HG03439 (cell line): Measurements from ENCODE around the gene OLFML1.
"Not testable (repeated sequence)": the region's sequence is repeated elsewhere in the genome, so short reads cannot be mapped to it uniquely, and the experiment has no call there.

ENCODE experiments used
- ATAC-seq: cut with Tn5 transposase; IDR thresholded peaks from one replicate; pipeline ENCODE4 v1.9.1; 2021; ENCODE audit warnings: mild to moderate bottlenecking, moderate library complexity; ENCODE audit not compliant: unreplicated experiment

The OLFML1 gene

GRCh38 chr11:7511401-7511800, 26.1 kb downstream of the OLFML1 start:
- no peak for ATAC-seq

- peak; percentile 68 for ATAC-seq
Observed at GRCh38 chr11:7512525-7513233, 27.4 kb downstream of the OLFML1 start.

GRCh38 chr11:7513234-7514098, 28.2 kb downstream of the OLFML1 start, which contains the start of gene PPFIBP2:
Gene PPFIBP2 (plus strand): TSS chr11:7513999. CDS start chr11:7549476, 35,477 bp downstream.
- peak; percentile 68 for ATAC-seq

- peak; percentile 10 for ATAC-seq
Observed at GRCh38 chr11:7514099-7514591, 28.8 kb downstream of the OLFML1 start.

- no peak for ATAC-seq
Observed at GRCh38 chr11:7515447-7515886, 30.2 kb downstream of the OLFML1 start.

GRCh38 chr11:7516475-7516874, 31.2 kb downstream of the OLFML1 start:
- no peak for ATAC-seq

- ATAC-seq: not testable (repeated sequence)
Observed at GRCh38 chr11:7517743-7518142, 32.4 kb downstream of the OLFML1 start.

DNA sequence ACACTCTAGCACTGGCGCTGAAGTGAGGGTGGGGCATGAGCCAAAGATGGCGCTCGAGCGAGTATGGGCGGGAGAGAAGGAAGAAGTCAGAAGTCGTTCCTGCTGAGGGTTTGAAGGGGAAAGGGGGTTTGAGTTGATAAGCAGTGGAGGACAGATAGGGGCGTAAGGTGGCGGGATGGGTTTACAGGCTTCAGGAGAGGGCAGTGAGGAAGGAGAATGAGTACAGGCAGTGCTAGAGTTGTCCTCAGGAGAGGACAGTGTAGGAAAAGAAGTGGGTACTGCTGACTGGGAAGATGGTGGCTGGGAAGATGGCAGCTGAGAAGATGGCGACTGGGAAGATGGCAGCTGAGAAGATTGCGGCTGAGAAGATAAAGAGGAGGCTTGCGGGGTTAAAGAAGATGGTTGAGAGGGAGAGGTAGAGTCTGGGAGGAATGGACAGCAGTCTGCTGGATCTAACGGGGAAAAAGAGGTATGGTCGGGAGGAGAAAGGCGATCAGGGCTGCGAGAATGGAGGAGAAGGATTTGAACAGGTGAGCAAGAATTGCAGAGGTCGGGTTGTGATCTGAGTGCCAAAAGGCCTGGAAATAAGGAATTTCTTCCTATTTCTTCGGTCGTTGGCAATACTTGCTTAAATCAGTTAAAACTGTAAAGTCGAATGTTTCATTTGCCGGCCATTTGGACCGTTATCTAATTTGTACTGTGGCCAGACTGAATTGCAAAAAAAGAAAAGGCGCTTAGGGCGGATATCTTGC, 33.7 kb downstream of the OLFML1 start:
- no peak for ATAC-seq

GRCh38 chr11:7520011-7520942, 35.0 kb downstream of the OLFML1 start:
- peak; percentile 57 for ATAC-seq

GRCh38 chr11:7520981-7521487, 35.7 kb downstream of the OLFML1 start:
- peak; percentile 71 for ATAC-seq

GRCh38 chr11:7522121-7522520, 36.8 kb downstream of the OLFML1 start:
- no peak for ATAC-seq

DNA sequence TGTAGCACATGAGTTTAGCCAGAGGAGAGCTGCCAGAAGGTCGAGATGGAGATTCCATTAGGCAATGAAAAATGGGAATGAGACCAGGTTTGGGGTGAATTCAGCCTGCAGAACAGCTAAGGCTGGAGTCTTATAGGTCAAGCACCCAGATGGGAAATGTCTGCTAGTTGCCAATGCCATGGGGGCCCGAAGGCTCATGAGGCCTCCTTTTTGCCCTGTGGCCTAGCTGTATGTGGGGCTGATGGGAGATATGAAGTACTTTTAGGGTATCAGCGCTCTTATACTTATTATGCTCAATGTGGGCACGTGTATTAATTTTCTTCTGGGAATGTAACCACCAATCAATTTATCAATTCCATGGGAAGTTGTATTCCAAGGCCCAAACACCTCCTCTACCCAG, 37.2 kb downstream of the OLFML1 start:
- no peak for ATAC-seq

DNA sequence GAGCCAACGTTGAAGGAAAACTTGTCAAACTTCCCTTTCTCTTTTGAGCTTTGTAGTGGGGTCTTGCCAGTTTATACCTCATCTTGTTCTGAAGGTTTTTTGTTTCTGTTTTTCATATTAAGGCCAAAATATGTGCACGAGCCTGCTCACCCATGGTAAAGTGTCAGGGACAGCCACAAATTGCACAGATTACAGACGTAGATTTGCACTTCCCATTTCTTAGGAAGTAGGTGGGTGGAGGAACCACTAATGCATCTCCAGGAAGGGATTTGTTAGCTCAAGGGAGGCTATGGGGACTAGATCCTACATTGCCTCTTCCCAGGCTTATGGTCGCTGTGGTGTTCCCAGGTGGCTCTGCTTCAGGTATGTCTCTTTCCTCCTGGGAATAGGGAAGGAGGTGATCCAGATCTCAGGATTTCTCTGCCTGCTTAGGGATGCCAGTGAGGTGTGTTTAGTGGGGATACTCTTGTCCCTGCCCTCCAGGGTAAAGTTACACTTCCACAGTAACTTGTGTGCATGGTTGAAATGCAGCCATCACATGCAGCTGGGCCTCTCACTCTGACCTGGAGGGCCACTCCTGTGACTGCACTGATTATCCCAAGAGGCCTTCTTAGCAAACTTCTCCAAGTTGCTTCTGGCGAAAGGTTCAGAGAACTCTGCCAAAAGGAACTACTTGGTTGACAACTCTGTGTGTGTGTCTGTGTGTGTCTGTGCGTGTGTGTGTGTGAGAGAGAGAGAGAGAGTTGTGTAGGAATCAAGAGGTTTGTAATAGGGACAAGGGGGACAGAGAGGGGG, 38.3 kb downstream of the OLFML1 start:
- no peak for ATAC-seq

- ATAC-seq: no peak
Observed at GRCh38 chr11:7524462-7525235, 39.3 kb downstream of the OLFML1 start.

GRCh38 chr11:7525424-7525823, 40.1 kb downstream of the OLFML1 start:
- ATAC-seq: no peak

GRCh38 chr11:7527029-7527428, 41.7 kb downstream of the OLFML1 start:
- no peak for ATAC-seq

DNA sequence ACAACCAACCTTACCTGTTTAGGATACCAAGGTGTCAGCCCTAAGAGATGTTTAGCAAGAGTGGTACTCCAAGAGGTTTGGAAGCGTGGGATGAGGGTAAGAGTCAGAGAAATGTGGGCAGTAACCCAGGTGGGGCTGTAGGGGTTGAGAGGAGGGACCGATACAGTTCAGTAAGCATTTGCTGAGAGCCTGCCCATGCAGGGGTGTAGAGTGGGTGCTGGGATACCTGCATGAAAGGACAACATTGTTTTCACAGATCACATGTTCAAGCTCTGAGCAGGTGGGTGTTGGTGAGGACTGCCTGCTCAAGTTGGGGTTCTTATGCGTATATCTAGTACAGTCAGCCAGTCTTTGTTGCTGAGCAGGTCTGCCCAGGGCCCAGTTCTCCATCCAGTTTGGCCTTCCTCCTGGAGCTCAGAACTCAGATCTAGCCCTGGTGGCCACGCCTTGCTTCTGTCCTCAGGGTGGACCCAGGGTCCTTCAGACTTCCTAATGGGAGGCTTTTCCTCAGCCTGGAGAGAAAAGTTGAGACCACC, 43.3 kb downstream of the OLFML1 start:
- no peak for ATAC-seq
